Measurements from ENCODE around the gene ATIC. TPM values are rescaled to one million over a fixed set of nuclear protein-coding genes. Genes with fewer than 3 reads are reported as not detected.

ATIC gene
- polyA plus RNA-seq, 3 donors = 152 to 160 (median 158) TPM

DNA sequence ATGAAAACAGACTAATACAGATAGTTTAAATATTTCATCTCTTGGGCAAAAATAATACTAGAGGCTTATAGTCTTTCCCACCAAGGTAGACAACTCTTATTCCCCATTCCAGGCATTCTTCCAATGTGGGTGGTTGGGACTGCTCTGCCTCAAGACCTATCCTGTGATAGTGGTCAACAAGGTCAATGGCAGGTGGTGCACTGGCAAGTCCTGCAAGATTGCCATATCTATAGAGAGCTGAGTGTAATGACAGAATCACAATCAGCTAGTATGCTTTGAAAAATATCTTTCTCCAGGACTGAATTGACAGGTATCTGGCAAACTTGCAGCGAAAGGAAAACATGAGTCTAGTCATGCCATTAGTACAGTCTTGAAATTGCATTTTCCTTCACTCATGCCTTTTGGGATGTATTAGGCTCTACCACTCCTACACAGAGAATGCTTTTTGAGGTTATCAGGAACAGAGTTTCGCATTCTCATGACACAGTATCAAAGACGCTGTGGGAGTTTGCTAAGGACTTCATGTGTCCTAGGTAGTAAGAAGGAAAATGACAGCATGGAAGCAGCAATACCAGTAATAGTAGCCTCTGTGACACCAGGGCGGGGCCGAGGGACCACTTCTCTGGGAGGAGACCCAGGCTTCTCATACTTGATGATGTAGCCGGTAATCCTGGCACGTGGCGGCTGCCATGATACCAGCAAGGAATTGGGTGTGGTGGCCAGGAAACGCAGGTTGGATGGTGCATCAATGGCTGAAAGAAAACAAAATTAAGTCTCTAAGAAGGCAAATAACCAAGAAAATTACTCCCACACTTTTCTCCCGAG lies 63.0 kb downstream of the ATIC start:
- no peak for DNase-seq (ENCODE audit: low read depth in 3 of 3, low spot score in 2 of 3)

GRCh38 chr2:215375467-215375830 lies 63.6 kb downstream of the ATIC start:
- no peak for DNase-seq (ENCODE audit: low read depth in 3 of 3, low spot score in 2 of 3)

GRCh38 chr2:215376103-215376780 lies 64.4 kb downstream of the ATIC start:
- no peak for DNase-seq (ENCODE audit: low read depth in 3 of 3, low spot score in 2 of 3)

GRCh38 chr2:215377283-215377682 lies 65.4 kb downstream of the ATIC start:
- no peak for DNase-seq (ENCODE audit: low read depth in 3 of 3, low spot score in 2 of 3)

DNA sequence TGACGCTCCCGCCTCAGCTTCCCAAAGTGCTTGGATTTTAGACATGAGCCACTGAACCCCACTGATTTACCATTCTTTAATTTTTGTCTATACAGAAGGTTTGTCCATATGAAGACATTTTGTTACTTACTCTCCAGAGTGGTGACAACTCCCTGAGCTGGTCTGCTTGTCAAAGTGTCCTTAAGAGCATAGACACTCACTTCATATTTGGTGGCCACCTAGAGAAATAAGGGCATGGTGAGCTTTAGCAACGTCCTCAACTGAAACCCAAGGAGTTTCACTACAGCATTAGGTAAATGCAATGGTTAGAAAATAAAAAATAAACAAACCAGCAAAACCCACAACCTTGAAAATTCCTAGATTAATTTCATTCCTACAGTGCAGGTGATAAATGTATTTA lies 66.2 kb downstream of the ATIC start:
- DNase-seq (ENCODE audit: low read depth in 3 of 3, low spot score in 2 of 3) = no peak

DNA sequence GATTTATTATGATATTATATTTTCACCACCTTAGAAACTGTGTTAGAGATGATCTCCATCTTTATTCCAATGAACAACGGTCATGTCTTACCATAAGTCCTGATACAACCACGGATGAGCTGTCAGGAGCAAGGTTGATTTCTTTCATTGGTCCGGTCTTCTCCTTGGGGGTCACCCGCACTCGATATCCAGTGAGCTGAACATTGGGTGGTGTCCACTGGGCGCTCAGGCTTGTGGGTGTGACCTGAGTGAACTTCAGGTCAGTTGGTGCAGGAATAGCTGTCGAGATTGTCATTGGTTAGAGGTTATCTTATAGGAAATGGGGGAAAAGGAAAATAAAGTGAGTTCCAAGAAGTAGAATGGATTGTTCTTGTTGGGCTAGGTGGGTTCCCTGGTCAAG lies 67.2 kb downstream of the ATIC start:
- no peak for DNase-seq (ENCODE audit: low read depth in 3 of 3, low spot score in 2 of 3)

- DNase-seq (ENCODE audit: low read depth in 3 of 3, low spot score in 2 of 3) = no peak
These were observed 68.1 kb downstream of the ATIC start for GRCh38 chr2:215379948-215380347.

- DNase-seq (ENCODE audit: low read depth in 3 of 3, low spot score in 2 of 3) = no peak
These were observed 68.8 kb downstream of the ATIC start for GRCh38 chr2:215380699-215381098.

- DNase-seq (ENCODE audit: low read depth in 3 of 3, low spot score in 2 of 3) = no peak
These were observed 70.2 kb downstream of the ATIC start for GRCh38 chr2:215382011-215382410.

GRCh38 chr2:215382480-215382879 lies 70.6 kb downstream of the ATIC start:
- DNase-seq (ENCODE audit: low read depth in 3 of 3, low spot score in 2 of 3) = no peak

- DNase-seq (ENCODE audit: low read depth in 3 of 3, low spot score in 2 of 3) = no peak
These were observed 71.9 kb downstream of the ATIC start for GRCh38 chr2:215383652-215384279.

DNA sequence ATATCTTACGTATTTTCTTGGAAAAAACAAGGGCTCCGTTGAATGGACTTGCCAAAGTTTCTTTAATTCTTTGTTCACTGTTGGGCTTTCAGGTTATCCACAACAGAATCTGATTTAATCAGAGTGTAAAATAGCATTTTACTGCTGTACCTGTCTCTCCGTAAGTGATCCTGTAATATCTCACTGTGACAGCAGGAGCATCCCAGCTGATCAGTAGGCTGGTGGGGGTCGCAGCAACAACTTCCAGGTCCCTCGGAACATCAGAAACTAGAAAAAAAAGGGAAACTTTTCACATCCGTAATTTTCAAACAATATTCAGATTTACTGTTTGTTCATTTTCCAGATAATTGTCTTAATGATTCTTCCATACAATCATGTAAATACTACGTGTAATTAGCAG lies 72.9 kb downstream of the ATIC start:
- no peak for DNase-seq (ENCODE audit: low read depth in 3 of 3, low spot score in 2 of 3)

GRCh38 chr2:215386566-215386965 lies 74.7 kb downstream of the ATIC start:
- no peak for DNase-seq (ENCODE audit: low read depth in 3 of 3, low spot score in 2 of 3)

DNA sequence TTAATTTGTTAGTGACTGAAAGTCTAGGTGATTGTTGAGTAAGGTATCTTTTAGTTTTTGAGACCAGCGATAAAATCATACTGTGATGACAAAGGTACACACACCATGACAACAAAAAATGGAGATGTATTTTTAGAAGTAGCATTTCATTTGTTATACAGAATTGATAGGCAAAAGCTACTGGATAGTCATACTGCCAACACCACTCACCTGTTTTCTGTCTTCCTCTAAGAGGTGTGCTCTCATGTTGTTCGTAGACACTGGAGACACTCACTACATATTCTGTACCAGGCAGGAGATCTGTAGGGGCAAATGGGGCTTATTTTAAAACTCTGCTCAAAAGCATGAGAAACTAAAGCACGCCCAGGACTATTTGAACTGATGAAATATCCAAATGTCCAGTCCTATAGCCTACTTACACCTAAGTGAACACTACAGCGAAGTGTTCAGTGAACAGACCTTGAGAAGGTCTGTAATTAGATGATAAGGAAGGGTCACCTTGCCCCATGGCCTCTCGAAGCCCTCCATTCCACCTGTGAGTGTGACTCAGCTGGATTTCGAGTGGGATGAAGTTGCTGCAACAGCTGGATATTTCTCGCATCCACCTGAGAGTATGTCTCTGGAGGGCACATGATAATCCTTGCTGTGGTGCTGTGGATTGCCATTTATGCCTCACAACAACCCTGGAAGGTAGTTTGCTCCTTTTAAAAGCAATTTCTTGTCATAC lies 76.3 kb downstream of the ATIC start:
- DNase-seq (ENCODE audit: low read depth in 3 of 3, low spot score in 2 of 3) = no peak

DNA sequence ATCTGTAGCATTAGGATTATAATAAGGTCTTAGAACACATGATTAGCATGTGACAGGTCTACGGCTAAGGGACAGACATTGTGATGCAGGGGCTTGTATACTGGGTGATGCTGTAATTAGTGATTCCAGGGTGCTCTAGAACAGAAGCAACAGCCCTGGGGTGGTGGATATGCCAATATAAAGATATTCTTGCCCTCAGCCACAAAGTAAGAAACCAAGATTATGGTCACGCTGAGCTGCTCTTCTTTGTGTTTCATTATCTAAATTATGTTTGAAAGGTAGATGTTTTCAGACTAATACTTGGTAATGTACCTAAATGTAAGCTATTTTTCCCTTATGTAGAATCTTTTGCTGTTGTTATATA lies 78.7 kb downstream of the ATIC start:
- no peak for DNase-seq (ENCODE audit: low read depth in 3 of 3, low spot score in 2 of 3)

GRCh38 chr2:215391531-215391930 lies 79.7 kb downstream of the ATIC start:
- no peak for DNase-seq (ENCODE audit: low read depth in 3 of 3, low spot score in 2 of 3)

DNA sequence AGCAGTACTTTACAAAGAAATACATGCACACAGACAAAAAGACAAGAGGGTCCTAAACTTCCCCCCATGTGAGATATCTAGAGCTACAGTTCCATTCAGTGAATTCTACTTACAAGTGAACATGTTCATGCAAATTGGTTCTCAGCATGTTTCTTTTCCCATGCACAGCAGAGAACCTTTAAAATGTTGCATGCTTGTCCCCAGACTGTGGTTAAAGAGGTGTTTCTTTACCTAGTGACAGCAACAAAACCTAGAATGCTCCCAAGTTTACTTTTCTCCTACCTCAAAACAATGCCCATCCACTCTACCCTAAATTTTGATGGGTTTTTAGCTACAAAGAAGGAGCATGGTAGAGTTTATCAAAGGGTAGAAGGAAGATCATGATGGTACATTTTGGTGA lies 80.3 kb downstream of the ATIC start:
- no peak for DNase-seq (ENCODE audit: low read depth in 3 of 3, low spot score in 2 of 3)

DNA sequence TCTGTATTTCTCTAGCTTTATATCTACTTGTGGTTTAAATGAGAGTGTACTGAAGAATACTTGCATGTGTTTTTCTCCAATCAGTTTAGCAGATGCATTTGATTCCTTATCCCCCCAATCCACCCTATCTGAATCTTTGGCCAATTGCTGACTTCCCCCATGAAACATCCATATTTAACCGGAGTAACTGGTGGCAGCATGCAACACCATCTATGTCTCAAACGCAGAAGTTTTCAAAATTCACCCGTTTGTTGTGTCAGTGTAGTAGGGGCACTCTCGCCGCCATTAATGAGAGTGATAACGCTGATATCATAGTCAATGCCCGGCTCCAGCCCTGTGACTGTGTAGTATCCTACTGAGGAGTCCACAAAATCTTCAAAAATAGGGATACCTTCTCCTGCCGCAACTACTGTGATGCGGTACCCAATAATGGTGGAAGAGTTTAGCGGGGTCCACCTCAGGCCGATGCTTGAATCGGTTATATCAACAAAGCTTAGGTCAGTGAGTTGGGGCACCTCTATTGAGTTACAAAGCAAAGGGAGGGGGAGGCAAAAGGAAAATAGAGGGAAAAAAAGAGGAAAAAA lies 80.9 kb downstream of the ATIC start:
- no peak for DNase-seq (ENCODE audit: low read depth in 3 of 3, low spot score in 2 of 3)

- no peak for DNase-seq (ENCODE audit: low read depth in 3 of 3, low spot score in 2 of 3)
These were observed 82.4 kb downstream of the ATIC start for GRCh38 chr2:215394102-215394805.

DNA sequence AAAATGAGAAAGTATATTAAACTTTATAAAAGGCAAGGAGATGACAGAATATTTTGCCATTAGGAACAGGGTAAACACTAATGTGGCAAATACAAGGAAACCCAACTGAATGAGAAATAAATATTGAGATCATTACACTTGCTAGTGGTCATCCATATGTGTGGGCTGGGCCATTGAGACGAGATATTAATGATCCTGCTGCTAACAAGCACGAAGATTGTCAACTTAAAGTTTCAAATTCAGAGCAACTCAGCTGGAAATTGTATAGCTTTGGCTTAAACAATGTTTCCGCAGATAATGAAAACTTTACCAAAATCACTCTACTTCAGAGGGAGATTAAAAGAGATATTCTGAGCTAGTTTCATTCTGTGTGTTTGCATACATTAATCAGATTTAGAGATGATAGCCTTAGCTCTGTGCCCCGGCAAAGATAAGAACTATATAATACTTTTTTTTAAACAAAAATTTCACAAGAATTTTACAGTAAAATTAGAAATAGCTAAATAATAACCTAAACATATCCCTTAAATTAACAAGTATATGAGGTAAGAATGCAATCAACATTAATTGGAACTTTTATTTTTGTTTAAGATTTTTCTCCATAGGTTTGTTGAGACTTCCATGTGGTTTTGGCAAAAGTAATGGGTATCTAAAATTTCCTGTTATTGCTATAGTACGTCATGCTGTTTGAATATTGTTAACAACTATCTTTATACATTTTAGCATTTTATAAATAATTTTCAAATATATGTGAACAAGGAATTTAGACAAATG lies 84.0 kb downstream of the ATIC start:
- DNase-seq (ENCODE audit: low read depth in 3 of 3, low spot score in 2 of 3) = no peak

Measured in right renal cortex interstitium (tissue), 3 donors.